Measurements from ENCODE around the gene GDI1. TPM values are rescaled to one million over a fixed set of nuclear protein-coding genes. Genes with fewer than 3 reads are reported as not detected.
A peak's percentile ranks its signal among the peaks of the same experiment; 100 is the strongest.
"Not testable (repeated sequence)": the region's sequence is repeated elsewhere in the genome, so short reads cannot be mapped to it uniquely, and the experiment has no call there.

GDI1 gene
- total RNA-seq (100 to 1,000 TPM; 189 to 223 TPM), total RNA-seq (148 to 149 reads per million in 2 donors)

DNA sequence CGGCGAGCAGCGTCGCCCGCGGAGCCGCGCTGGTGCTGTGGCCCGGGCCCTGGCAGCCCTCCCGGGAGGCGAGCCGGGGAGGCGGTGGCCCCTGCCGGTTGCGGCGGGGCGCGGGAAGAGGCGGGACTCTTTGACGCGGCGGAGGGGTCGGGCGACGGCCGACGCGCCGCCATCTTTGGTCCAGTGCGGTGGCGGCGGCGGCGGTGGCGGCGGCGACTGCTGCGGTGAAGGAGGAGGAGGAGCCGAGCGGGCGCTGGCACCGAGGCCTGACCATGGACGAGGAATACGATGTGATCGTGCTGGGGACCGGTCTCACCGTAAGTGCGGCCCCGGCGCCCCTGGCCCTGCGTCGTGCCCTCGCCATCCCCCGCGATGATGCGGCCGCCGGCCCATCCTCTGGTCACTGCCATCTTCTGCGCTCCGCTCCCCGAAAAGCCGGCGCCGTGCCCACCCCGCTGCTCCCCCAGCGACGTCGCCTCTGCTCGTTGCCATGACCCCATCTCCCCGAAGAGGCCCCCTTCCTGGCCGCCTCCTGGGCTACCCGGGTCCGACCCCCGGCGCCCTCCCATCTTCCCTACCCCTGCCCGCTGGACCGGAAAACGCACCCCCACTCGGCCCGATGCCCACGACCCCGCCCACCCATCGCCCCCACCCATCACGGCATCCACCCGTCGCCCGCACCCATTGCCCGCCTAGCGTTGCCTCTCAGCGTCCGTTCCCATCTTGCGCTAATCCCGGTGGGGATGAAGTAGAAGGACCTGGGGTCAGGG lies at the start of gene GDI1:
Gene GDI1, plus strand, starts transcription at position 172 of the 770 bp plus-strand sequence. Its CDS starts 101 bp downstream, at position 273.
- peaks cover 11% of the 10 kb centered on the region for H3K4me1 Mint-ChIP-seq
- DNase-seq (peak; percentile 45 to 56 (median 50)), ATAC-seq (peak; percentile 67)
- H3K27ac Mint-ChIP-seq = peak within 1 kb of the TSS; percentile 93
- no peaks in the 10 kb centered on the region for H3K27me3 Mint-ChIP-seq
- H3K9me3 ChIP-seq (ENCODE audit: control insufficient read depth, low read length, poor library complexity, severe bottlenecking) = no peaks in the 10 kb centered on the region
- H3K36me3 Mint-ChIP-seq (ENCODE audit: low read depth) = no peaks in the 10 kb centered on the region
- H3K4me3 Mint-ChIP-seq = peak within 1 kb of the TSS; percentile 93

- DNase-seq; H3K27ac Mint-ChIP-seq; H3K4me1 Mint-ChIP-seq; H3K9me3 ChIP-seq (ENCODE audit: control insufficient read depth, low read length, poor library complexity, severe bottlenecking); H3K27me3 Mint-ChIP-seq; H3K36me3 Mint-ChIP-seq (ENCODE audit: low read depth); H3K4me3 Mint-ChIP-seq: not testable (repeated sequence)
- peak; percentile 33 for ATAC-seq
Observed at GRCh38 chrX:154388094-154388493, 48.9 kb upstream of the GDI1 start.

GRCh38 chrX:154388649-154389048 lies 48.3 kb upstream of the GDI1 start:
- H3K4me1 Mint-ChIP-seq; H3K36me3 Mint-ChIP-seq (ENCODE audit: low read depth): not testable (repeated sequence)

GRCh38 chrX:154389812-154390747 lies 46.9 kb upstream of the GDI1 start:
- H3K27ac Mint-ChIP-seq; H3K4me1 Mint-ChIP-seq; DNase-seq; H3K9me3 ChIP-seq (ENCODE audit: control insufficient read depth, low read length, poor library complexity, severe bottlenecking); H3K4me3 Mint-ChIP-seq; H3K27me3 Mint-ChIP-seq; H3K36me3 Mint-ChIP-seq (ENCODE audit: low read depth): not testable (repeated sequence)
- peak; percentile 73 for ATAC-seq

More at GRCh38 chrX:154388649-154389048, 48.3 kb upstream of the GDI1 start:
- not testable (repeated sequence) for DNase-seq; H3K27ac Mint-ChIP-seq; H3K4me3 Mint-ChIP-seq; H3K9me3 ChIP-seq (ENCODE audit: control insufficient read depth, low read length, poor library complexity, severe bottlenecking); H3K27me3 Mint-ChIP-seq
- ATAC-seq = peak; percentile 9

GRCh38 chrX:154396363-154396762 lies 40.6 kb upstream of the GDI1 start:
- not testable (repeated sequence) for H3K27ac Mint-ChIP-seq; H3K36me3 Mint-ChIP-seq (ENCODE audit: low read depth); H3K4me3 Mint-ChIP-seq; H3K9me3 ChIP-seq (ENCODE audit: control insufficient read depth, low read length, poor library complexity, severe bottlenecking); H3K27me3 Mint-ChIP-seq; DNase-seq; ATAC-seq
- peaks cover 17% of the 10 kb centered on the region for H3K4me1 Mint-ChIP-seq

- ATAC-seq = peak; percentile 37
- Mint-ChIP-seq H3K27me3 (no peaks in the 10 kb centered on the region), H3K4me1 (peaks cover 17% of the 10 kb centered on the region), H3K4me3 (peak overlapping the region; percentile 99), H3K36me3 (ENCODE audit: low read depth) (peaks cover 7% of the 10 kb centered on the region), H3K27ac (peak overlapping the region; percentile 100)
- DNase-seq = peak in 2 of 3 donors; percentile 31 to 35
- H3K9me3 ChIP-seq (ENCODE audit: control insufficient read depth, low read length, poor library complexity, severe bottlenecking) = no peaks in the 10 kb centered on the region
Observed at GRCh38 chrX:154396973-154397887, 39.7 kb upstream of the GDI1 start.

DNA sequence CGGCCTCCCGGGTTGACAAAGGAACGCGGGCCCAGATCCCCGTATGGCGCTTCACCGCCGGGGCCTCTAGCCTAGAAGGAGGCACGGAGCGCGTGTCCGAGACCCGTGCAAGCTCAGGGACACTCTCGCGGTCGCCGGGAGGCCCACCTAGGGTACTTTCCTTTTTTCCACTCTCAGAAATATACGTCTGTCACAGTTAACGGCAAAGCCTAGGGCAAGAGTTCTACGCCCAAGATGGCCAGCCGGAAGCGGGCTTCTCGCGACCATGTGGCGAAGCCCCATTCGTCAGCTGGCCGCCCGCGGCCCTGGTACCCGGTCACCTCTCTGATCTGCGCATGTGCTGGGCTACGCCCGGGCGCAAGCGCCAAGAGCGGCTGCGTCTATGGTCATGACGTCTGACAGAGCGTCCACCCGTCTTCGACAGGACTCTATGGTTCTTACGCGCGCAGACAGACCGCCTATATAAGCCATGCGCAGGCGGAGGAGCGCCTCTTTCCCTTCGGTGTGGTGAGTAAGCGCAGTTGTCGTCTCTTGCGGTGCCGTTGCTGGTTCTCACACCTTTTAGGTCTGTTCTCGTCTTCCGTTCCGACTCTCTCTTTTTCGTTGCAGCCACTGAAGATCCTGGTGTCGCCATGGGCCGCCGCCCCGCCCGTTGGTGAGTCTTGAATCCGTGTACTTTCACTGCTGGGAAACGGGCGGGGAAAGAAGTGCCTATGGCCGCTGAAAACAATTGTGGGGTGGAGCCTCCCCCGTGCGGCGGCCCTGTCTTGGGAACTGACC lies 38.9 kb upstream of the GDI1 start, which contains the start of gene RPL10:
Gene RPL10, plus strand, starts transcription at position 490 of the 780 bp plus-strand sequence. Its CDS starts 143 bp downstream, at position 633.
- Mint-ChIP-seq H3K36me3 (ENCODE audit: low read depth) (peaks cover 7% of the 10 kb centered on the region), H3K4me1 (peaks cover 17% of the 10 kb centered on the region), H3K4me3 (peak within 1 kb of the TSS; percentile 99), H3K27ac (peak within 1 kb of the TSS; percentile 100), H3K27me3 (no peaks in the 10 kb centered on the region)
- DNase-seq (peak; percentile 68 to 81 (median 73)), ATAC-seq (peak; percentile 80)
- no peaks in the 10 kb centered on the region for H3K9me3 ChIP-seq (ENCODE audit: control insufficient read depth, low read length, poor library complexity, severe bottlenecking)

DNA sequence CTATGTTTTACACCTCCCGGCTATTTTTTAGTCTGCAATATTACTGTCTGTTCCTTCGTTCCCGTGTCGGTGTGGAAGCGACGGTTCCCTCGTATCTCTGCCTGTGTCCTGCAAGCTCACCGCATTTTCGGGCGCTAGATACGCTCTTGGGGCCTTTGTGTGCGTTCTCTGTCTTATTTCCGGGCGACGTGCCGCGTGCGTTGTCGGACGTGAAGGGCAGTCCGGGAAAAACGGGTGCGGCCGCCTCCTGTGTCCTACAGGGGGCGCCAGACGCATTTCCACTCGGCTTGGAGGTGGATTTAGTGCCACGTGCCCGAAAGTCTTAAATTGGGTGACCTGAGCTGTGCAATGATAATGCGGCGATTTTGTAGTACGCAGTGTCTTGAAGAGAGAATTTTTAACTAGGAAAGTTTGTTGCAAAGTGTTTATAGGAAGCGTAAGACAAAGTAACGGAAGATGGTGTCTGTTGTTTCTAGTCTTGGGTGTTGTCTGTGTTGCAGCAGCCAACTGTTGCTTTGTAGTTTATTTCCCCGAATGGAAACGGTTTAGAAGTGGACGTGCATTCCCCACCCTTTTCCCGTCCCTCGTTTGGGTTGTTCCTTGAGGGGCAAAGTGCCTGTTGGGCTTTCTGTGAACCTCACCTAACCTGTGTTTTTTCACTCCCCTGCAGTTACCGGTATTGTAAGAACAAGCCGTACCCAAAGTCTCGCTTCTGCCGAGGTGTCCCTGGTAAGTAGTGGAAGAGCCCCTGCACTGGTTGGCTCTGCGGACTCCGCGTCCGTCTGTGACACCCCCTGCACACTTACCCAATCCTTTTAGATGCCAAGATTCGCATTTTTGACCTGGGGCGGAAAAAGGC lies 38.1 kb upstream of the GDI1 start:
- ATAC-seq (peak; percentile 59), DNase-seq (peak; percentile 54 to 69 (median 66))
- no peaks in the 10 kb centered on the region for H3K9me3 ChIP-seq (ENCODE audit: control insufficient read depth, low read length, poor library complexity, severe bottlenecking)
- H3K4me3 Mint-ChIP-seq = peak overlapping the region; percentile 99
- peak overlapping the region; percentile 100 for H3K27ac Mint-ChIP-seq
- no peaks in the 10 kb centered on the region for H3K27me3 Mint-ChIP-seq
- peaks cover 7% of the 10 kb centered on the region for H3K36me3 Mint-ChIP-seq (ENCODE audit: low read depth)
- H3K4me1 Mint-ChIP-seq = peaks cover 17% of the 10 kb centered on the region

GRCh38 chrX:154399527-154400368 lies 37.2 kb upstream of the GDI1 start:
- Mint-ChIP-seq H3K4me1 (peaks cover 17% of the 10 kb centered on the region), H3K27ac (peak overlapping the region; percentile 100), H3K4me3 (peak overlapping the region; percentile 99), H3K36me3 (ENCODE audit: low read depth) (peaks cover 7% of the 10 kb centered on the region), H3K27me3 (no peaks in the 10 kb centered on the region)
- no peak for ATAC-seq
- peak in 1 of 3 donors; percentile 13 for DNase-seq
- no peaks in the 10 kb centered on the region for H3K9me3 ChIP-seq (ENCODE audit: control insufficient read depth, low read length, poor library complexity, severe bottlenecking)

DNA sequence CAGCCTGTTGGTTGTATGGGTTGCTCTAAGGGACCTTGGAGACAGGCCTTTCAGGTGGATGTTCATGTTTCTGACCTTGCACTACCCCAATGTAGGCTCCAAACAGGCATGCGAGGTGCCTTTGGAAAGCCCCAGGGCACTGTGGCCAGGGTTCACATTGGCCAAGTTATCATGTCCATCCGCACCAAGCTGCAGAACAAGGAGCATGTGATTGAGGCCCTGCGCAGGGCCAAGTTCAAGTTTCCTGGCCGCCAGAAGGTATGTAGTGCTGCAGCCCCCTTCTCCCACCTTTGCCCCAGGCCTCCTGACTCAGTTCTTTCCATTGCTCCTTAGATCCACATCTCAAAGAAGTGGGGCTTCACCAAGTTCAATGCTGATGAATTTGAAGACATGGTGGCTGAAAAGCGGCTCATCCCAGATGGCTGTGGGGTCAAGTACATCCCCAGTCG lies 36.6 kb upstream of the GDI1 start:
- H3K4me3 Mint-ChIP-seq; DNase-seq; H3K9me3 ChIP-seq (ENCODE audit: control insufficient read depth, low read length, poor library complexity, severe bottlenecking); H3K27me3 Mint-ChIP-seq; ATAC-seq; H3K36me3 Mint-ChIP-seq (ENCODE audit: low read depth): not testable (repeated sequence)
- H3K4me1 Mint-ChIP-seq = peaks cover 17% of the 10 kb centered on the region
- peak overlapping the region; percentile 100 for H3K27ac Mint-ChIP-seq
